Naive thymus-derived CD4-positive, alpha-beta T cell (primary cell): Measurements from ENCODE around the gene NPFFR1. TPM values are rescaled to one million over a fixed set of nuclear protein-coding genes. Genes with fewer than 3 reads are reported as not detected.
A peak's percentile ranks its signal among the peaks of the same experiment; 100 is the strongest.

Experiments
- ATAC-seq: fragments of 150-1000 bp; cut with Tn5 transposase; 2 replicates; pipeline ENCODE4 v1.10.0; 2021; ENCODE audit warnings: mild to moderate bottlenecking, moderate library complexity
- CTCF ChIA-PET: fragments of 350-600 bp; sonication (Branson Sonifier 250); formaldehyde crosslinking; loops from one replicate; lab custom pipeline; 2021; ENCODE audit warnings: antibody characterized with exemption; lab: Charles Lee
- POLR2A ChIA-PET: fragments of 350-600 bp; sonication (Branson Sonifier 250); formaldehyde crosslinking; loops from one replicate; lab custom pipeline; 2021; ENCODE audit warnings: antibody characterized with exemption, inconsistent platforms; lab: Charles Lee
- DNase-seq, 9 donors: peaks; one replicate each; pipeline versions ENCODE4 v3.0.0 to v3.0.0-alpha.2; 2020 to 2022; ENCODE audit warnings: mixed read lengths in 1 of 9
- H3K27ac ChIP-seq: one replicate; pipeline ENCODE4 v1.7.0; 2013; ENCODE audit warnings: mild to moderate bottlenecking, low read depth, low read length, moderate library complexity
- H3K27me3 ChIP-seq, 2 donors: one replicate each; pipeline ENCODE4 v1.7.0; 2013; ENCODE audit warnings: low read length in 2 of 2, mild to moderate bottlenecking in 2 of 2, moderate library complexity in 2 of 2; ENCODE audit not compliant: control insufficient read depth in 2 of 2, insufficient read depth in 2 of 2
- H3K36me3 ChIP-seq, 3 experiments: 1 replicate in 2 of 3; 2 replicates in 1 of 3; pipeline ENCODE4 v1.7.0; 2013; ENCODE audit warnings: low read length in 3 of 3, mild to moderate bottlenecking in 3 of 3, moderate library complexity in 1 of 3; ENCODE audit not compliant: insufficient read depth in 3 of 3, control insufficient read depth in 2 of 3
- H3K4me1 ChIP-seq, 2 donors: one replicate each; pipeline ENCODE4 v1.7.0; 2013; ENCODE audit warnings: low read length in 2 of 2, mild to moderate bottlenecking in 2 of 2, moderate library complexity in 1 of 2; ENCODE audit not compliant: control insufficient read depth in 2 of 2, insufficient read depth in 2 of 2
- H3K4me3 ChIP-seq: 2 replicates; pipeline ENCODE4 v1.7.0; 2013; ENCODE audit warnings: mild to moderate bottlenecking, low read length
- H3K9me3 ChIP-seq, 3 experiments: 1 replicate in 2 of 3; 2 replicates in 1 of 3; pipeline ENCODE4 v1.7.0; 2013; ENCODE audit warnings: low read length in 3 of 3; ENCODE audit not compliant: control insufficient read depth in 2 of 3
- H3K27ac Mint-ChIP-seq, 9 donors: one replicate each; pipeline ENCODE4 v1.8.0; 2020 to 2022; ENCODE audit warnings: mixed read lengths in 9 of 9, mild to moderate bottlenecking in 8 of 9, moderate library complexity in 5 of 9, inconsistent platforms in 2 of 9
- H3K27me3 Mint-ChIP-seq, 5 donors: one replicate each; pipeline ENCODE4 v1.8.0; 2021 to 2022; ENCODE audit warnings: mixed read lengths in 5 of 5, mild to moderate bottlenecking in 1 of 5
- H3K36me3 Mint-ChIP-seq, 5 donors: one replicate each; pipeline ENCODE4 v1.8.0; 2020 to 2022; ENCODE audit warnings: mixed read lengths in 5 of 5, mild to moderate bottlenecking in 3 of 5, inconsistent platforms in 1 of 5
- H3K4me1 Mint-ChIP-seq, 7 donors: one replicate each; pipeline ENCODE4 v1.8.0; 2020 to 2022; ENCODE audit warnings: mixed read lengths in 7 of 7, mild to moderate bottlenecking in 3 of 7, inconsistent platforms in 1 of 7
- H3K4me3 Mint-ChIP-seq, 10 donors: one replicate each; pipeline ENCODE4 v1.8.0; 2020 to 2022; ENCODE audit warnings: mild to moderate bottlenecking in 10 of 10, mixed read lengths in 10 of 10, moderate library complexity in 6 of 10, inconsistent platforms in 2 of 10
- H3K9me3 Mint-ChIP-seq, 11 donors: one replicate each; pipeline ENCODE4 v1.8.0; 2020 to 2022; ENCODE audit warnings: mixed read lengths in 11 of 11, mild to moderate bottlenecking in 4 of 11, inconsistent platforms in 1 of 11, moderate library complexity in 1 of 11
- intact Hi-C, 2 donors: fragments of 100-400 bp; cut with micrococcal nuclease; formaldehyde crosslinking; loops; one replicate each; pipeline ENCODE4 v1.15.1; 2023
- polyA plus RNA-seq, 2 donors: library from polyadenylated mRNA; unstranded; fragments of 300-500 nt; fragmentation: Illumina TruSeq; gene quantifications; one replicate each; pipeline ENCODE4 v1.2.3, GENCODE V29; 2021
- total RNA-seq, 6 experiments: library from RNA in 5 of 6; stranded (reverse) in 5 of 6; gene quantifications; 1 replicate in 5 of 6; 2 replicates in 1 of 6; pipeline ENCODE4 v1.2.3 and lab custom pipeline; 2021 to 2026

The NPFFR1 gene
- total and polyA plus RNA-seq, 7 experiments from 2014 or later = 0.05 TPM; not detected in 6

GRCh38 chr10:70317272-70317942, 33.6 kb upstream of the NPFFR1 start:
- no peaks in the 10 kb centered on the region for H3K4me1 ChIP-seq
- ATAC-seq = peak; percentile 22
- no peak overlapping the region for H3K4me3 Mint-ChIP-seq
- no peak for DNase-seq
- intact Hi-C loops = no loop called here
- no peaks in the 10 kb centered on the region for H3K9me3 ChIP-seq
- H3K27me3 Mint-ChIP-seq = no peaks in the 10 kb centered on the region
- H3K27ac Mint-ChIP-seq = no peak overlapping the region
- CTCF ChIA-PET = interaction anchor here (0.6 kb wide), 1 partner anchor 15 kb away, joined by 5 read pairs; no protein-coding TSS in a partner anchor
- peaks cover 0 to 6% (median 0%) of the 10 kb centered on the region in 7 donors for H3K4me1 Mint-ChIP-seq
- H3K4me3 ChIP-seq = no peak overlapping the region
- H3K27ac ChIP-seq = no peak overlapping the region
- H3K36me3 ChIP-seq = no peaks in the 10 kb centered on the region
- peaks cover 0 to 22% (median 5%) of the 10 kb centered on the region in 5 donors for H3K36me3 Mint-ChIP-seq
- H3K27me3 ChIP-seq = no peaks in the 10 kb centered on the region
- POLR2A ChIA-PET = no interaction called here
- H3K9me3 Mint-ChIP-seq = peaks cover 0 to 2% (median 0%) of the 10 kb centered on the region in 11 donors

DNA sequence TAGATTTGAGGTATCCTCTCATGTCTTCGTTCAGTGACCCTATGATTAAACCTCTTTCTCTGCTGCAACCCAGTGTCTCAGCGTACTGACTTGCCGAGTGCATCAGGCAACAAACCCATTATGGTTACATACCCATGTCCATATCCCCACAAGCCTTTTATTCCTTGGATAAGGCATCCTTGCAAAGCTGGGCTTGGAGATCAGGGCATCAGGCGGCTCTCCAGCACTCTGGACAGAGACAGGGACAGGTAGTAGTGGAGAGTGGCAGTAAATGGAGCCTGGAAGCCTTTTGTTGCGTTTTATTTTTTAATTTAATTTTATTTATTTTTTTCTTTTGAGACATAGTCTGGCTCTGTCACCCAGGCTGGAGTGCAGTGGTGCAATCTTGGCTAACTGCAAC, 32.0 kb upstream of the NPFFR1 start:
- Mint-ChIP-seq H3K27me3 (no peaks in the 10 kb centered on the region), H3K9me3 (peaks cover 0 to 2% (median 0%) of the 10 kb centered on the region in 11 donors), H3K27ac (no peak overlapping the region), H3K36me3 (peaks cover 0 to 17% (median 5%) of the 10 kb centered on the region in 5 donors), H3K4me3 (no peak overlapping the region), H3K4me1 (peaks cover 0 to 2% (median 0%) of the 10 kb centered on the region in 7 donors)
- CTCF ChIA-PET = no interaction called here
- no peaks in the 10 kb centered on the region for H3K4me1 ChIP-seq
- H3K27me3 ChIP-seq = no peaks in the 10 kb centered on the region
- DNase-seq (no peak), ATAC-seq (no peak)
- intact Hi-C loops = no loop called here
- H3K9me3 ChIP-seq = no peaks in the 10 kb centered on the region
- no peak overlapping the region for H3K4me3 ChIP-seq
- POLR2A ChIA-PET = no interaction called here
- no peak overlapping the region for H3K27ac ChIP-seq
- H3K36me3 ChIP-seq = no peaks in the 10 kb centered on the region

DNA sequence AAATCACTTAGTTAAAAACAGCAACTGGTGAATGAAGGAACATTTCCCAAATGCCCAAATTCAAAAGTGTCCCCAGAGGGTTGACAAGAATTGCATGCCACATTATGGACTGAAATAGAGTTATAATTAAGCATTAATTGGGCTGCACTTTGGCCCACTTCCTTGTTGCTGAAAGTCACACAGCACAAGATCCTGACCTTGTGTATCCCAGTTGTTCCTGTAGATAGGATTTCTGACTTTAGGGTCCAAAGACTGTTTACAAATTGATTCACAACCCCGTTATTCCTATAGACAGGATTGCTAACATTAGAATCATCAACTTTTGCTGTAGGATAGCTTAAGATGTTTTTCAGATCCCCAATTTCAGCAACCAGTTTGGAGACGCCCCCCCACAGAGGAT, 31.5 kb upstream of the NPFFR1 start:
- H3K4me1 ChIP-seq = no peaks in the 10 kb centered on the region
- no peak overlapping the region for H3K4me3 ChIP-seq
- H3K36me3 ChIP-seq = no peaks in the 10 kb centered on the region
- ATAC-seq (no peak), DNase-seq (no peak)
- no peaks in the 10 kb centered on the region for H3K27me3 ChIP-seq
- H3K9me3 ChIP-seq = no peaks in the 10 kb centered on the region
- Mint-ChIP-seq H3K4me1 (peaks cover 0 to 2% (median 0%) of the 10 kb centered on the region in 7 donors), H3K27ac (no peak overlapping the region), H3K9me3 (peaks cover 0 to 2% (median 0%) of the 10 kb centered on the region in 11 donors), H3K4me3 (no peak overlapping the region), H3K36me3 (peaks cover 0 to 17% (median 5%) of the 10 kb centered on the region in 5 donors), H3K27me3 (no peaks in the 10 kb centered on the region)
- H3K27ac ChIP-seq = no peak overlapping the region
- POLR2A ChIA-PET = no interaction called here
- intact Hi-C loops = no loop called here
- CTCF ChIA-PET = no interaction called here

GRCh38 chr10:70312972-70313371, 29.2 kb upstream of the NPFFR1 start:
- no peak overlapping the region for H3K4me3 Mint-ChIP-seq
- peaks cover 0 to 13% (median 5%) of the 10 kb centered on the region in 5 donors for H3K36me3 Mint-ChIP-seq
- ChIA-PET CTCF (no interaction called here), POLR2A (no interaction called here)
- Histone ChIP-seq H3K4me3 (no peak overlapping the region), H3K4me1 (no peaks in the 10 kb centered on the region), H3K9me3 (no peaks in the 10 kb centered on the region), H3K36me3 (no peaks in the 10 kb centered on the region), H3K27me3 (no peaks in the 10 kb centered on the region), H3K27ac (no peak overlapping the region)
- H3K27ac Mint-ChIP-seq = no peak overlapping the region
- H3K27me3 Mint-ChIP-seq = no peaks in the 10 kb centered on the region
- intact Hi-C loops = no loop called here
- DNase-seq (no peak), ATAC-seq (no peak)
- H3K9me3 Mint-ChIP-seq = peaks cover 0 to 2% (median 0%) of the 10 kb centered on the region in 11 donors
- peaks cover 0 to 2% (median 0%) of the 10 kb centered on the region in 7 donors for H3K4me1 Mint-ChIP-seq

DNA sequence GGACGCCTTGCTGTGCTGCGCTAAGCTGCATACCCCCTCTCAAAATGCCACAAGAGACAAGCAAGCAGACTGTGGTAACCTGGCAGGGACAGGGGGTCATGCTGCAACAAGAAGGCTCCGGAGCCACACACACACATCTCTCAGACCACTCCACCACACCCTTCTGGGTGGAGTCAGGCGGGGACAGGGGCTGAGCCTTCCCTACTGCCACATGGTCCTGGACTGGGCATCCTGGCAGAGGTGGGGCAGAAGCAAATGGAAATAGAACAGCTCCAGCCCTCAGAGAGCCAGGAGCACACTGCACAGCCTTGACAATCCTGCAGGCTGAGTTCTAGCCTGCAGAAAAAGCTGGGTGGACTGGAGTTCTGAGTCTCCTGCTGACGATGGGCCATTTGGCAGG, 28.4 kb upstream of the NPFFR1 start:
- Histone ChIP-seq H3K4me1 (no peaks in the 10 kb centered on the region), H3K4me3 (no peak overlapping the region), H3K27me3 (no peaks in the 10 kb centered on the region), H3K36me3 (no peaks in the 10 kb centered on the region), H3K27ac (no peak overlapping the region), H3K9me3 (no peaks in the 10 kb centered on the region)
- H3K9me3 Mint-ChIP-seq = peaks cover 0 to 2% (median 0%) of the 10 kb centered on the region in 11 donors
- no peak for ATAC-seq
- intact Hi-C loops = no loop called here
- DNase-seq = no peak
- no peak overlapping the region for H3K27ac Mint-ChIP-seq
- H3K36me3 Mint-ChIP-seq = peaks cover 0 to 13% (median 5%) of the 10 kb centered on the region in 5 donors
- H3K27me3 Mint-ChIP-seq = no peaks in the 10 kb centered on the region
- no peak overlapping the region for H3K4me3 Mint-ChIP-seq
- ChIA-PET POLR2A (no interaction called here), CTCF (no interaction called here)
- peaks cover 0 to 2% (median 0%) of the 10 kb centered on the region in 7 donors for H3K4me1 Mint-ChIP-seq

DNA sequence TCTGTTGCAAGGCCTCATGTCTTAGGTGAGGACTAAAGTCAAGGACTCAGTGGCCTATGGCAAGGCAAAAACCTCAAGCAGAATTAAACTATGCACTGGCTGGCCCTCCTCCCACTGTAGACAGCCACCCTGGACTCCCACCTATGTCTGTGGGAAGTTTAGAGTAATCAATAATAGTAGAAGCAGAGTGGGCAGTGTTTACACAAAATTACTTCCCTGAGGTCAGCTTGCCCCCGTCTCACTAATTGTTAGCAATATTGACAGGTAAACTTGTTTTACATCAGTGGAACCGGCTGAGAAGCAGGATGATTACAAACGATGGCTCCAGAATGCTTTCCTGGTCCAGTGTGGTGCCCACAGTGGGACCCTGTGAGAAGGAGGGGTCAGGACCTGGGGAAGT, 27.9 kb upstream of the NPFFR1 start:
- Mint-ChIP-seq H3K27me3 (no peaks in the 10 kb centered on the region), H3K9me3 (peaks cover 0 to 2% (median 0%) of the 10 kb centered on the region in 11 donors), H3K36me3 (peaks cover 0 to 11% (median 5%) of the 10 kb centered on the region in 5 donors), H3K27ac (no peak overlapping the region), H3K4me3 (no peak overlapping the region), H3K4me1 (peaks cover 0 to 2% (median 0%) of the 10 kb centered on the region in 7 donors)
- no peak overlapping the region for H3K27ac ChIP-seq
- ATAC-seq (no peak), DNase-seq (no peak)
- ChIA-PET CTCF (no interaction called here), POLR2A (no interaction called here)
- no peaks in the 10 kb centered on the region for H3K27me3 ChIP-seq
- no peaks in the 10 kb centered on the region for H3K4me1 ChIP-seq
- H3K9me3 ChIP-seq = no peaks in the 10 kb centered on the region
- H3K36me3 ChIP-seq = no peaks in the 10 kb centered on the region
- intact Hi-C loops = no loop called here
- no peak overlapping the region for H3K4me3 ChIP-seq

DNA sequence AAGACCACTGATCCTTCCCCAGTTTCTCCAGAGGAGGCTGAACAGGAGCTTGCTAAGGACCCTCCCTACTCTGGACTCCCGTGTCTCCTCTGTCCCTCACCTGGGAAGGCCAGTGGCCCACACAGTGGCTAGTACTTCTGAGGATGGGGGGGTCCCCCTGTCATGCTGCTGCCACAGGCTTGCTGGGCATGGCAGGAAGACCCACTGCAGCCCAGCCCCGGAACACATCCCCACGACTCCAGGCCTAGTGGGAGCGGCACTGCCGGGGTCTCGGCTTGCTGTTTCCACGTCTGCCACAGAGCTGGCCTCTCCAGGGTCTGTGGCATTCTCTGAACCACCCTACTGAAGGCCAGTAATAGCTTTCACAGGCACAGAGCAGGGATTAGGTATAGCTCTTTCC, 25.9 kb upstream of the NPFFR1 start:
- H3K36me3 ChIP-seq = no peaks in the 10 kb centered on the region
- ATAC-seq = no peak
- no peaks in the 10 kb centered on the region for H3K9me3 ChIP-seq
- Mint-ChIP-seq H3K4me3 (no peak overlapping the region), H3K36me3 (peaks cover 0 to 5% (median under 1%) of the 10 kb centered on the region in 5 donors), H3K27me3 (no peaks in the 10 kb centered on the region), H3K27ac (no peak overlapping the region), H3K9me3 (peaks cover 0 to 1% (median 0%) of the 10 kb centered on the region in 11 donors), H3K4me1 (peaks cover 0 to 2% (median 0%) of the 10 kb centered on the region in 7 donors)
- POLR2A ChIA-PET = no interaction called here
- H3K27me3 ChIP-seq = no peaks in the 10 kb centered on the region
- H3K4me1 ChIP-seq = no peaks in the 10 kb centered on the region
- no peak overlapping the region for H3K27ac ChIP-seq
- no peak overlapping the region for H3K4me3 ChIP-seq
- no peak for DNase-seq
- CTCF ChIA-PET = no interaction called here
- intact Hi-C loops = no loop called here
